Spleen (tissue), 7 donors: ENCODE results near the gene CA10.

Experiments
- POLR2A ChIP-seq, 3 donors: fragments of 450-650 bp; IDR thresholded peaks; one replicate each; pipeline ENCODE4 v1.5.1; 2017; ENCODE audit warnings: antibody characterized with exemption in 3 of 3, mild to moderate bottlenecking in 1 of 3
- TF ChIP-seq, protein P1 (sequence below), 11 experiments: fragments of 200-600 bp in 7 of 11; fragments of 450-650 bp in 4 of 11; sonication (generic) in 4 of 11; IDR thresholded peaks in 8 of 11; conservative IDR thresholded peaks in 3 of 11; 1 replicate in 7 of 11; 2 replicates in 4 of 11; pipeline versions ENCODE4 v1.4.0 to v1.8.0; 2016 to 2021; ENCODE audit warnings: antibody characterized with exemption in 11 of 11, inconsistent platforms in 4 of 11, mild to moderate bottlenecking in 1 of 11
- donor health status: DM: no; HTN: no; CAD: no; lungs with moderate emphysema.
- donor health status: DM: no; HTN: no; CAD: no.
- donor health status: DM: no; HTN: no; CAD: no.

GRCh38 chr17:51636291-51636690 is 522.2 kb downstream of the CA10 start:
- TF ChIP-seq, protein P1, sequence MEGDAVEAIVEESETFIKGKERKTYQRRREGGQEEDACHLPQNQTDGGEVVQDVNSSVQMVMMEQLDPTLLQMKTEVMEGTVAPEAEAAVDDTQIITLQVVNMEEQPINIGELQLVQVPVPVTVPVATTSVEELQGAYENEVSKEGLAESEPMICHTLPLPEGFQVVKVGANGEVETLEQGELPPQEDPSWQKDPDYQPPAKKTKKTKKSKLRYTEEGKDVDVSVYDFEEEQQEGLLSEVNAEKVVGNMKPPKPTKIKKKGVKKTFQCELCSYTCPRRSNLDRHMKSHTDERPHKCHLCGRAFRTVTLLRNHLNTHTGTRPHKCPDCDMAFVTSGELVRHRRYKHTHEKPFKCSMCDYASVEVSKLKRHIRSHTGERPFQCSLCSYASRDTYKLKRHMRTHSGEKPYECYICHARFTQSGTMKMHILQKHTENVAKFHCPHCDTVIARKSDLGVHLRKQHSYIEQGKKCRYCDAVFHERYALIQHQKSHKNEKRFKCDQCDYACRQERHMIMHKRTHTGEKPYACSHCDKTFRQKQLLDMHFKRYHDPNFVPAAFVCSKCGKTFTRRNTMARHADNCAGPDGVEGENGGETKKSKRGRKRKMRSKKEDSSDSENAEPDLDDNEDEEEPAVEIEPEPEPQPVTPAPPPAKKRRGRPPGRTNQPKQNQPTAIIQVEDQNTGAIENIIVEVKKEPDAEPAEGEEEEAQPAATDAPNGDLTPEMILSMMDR (IDR thresholded peaks at IDR 0.05 in 8 of 11, conservative IDR thresholded peaks at IDR 0.05 in 3 of 11): no peak
- no peak for TF ChIP-seq POLR2A (IDR thresholded peaks at IDR 0.05)
